Stimulated activated naive CD4-positive, alpha-beta T cell (primary cell): ENCODE measurements around the gene PIGZ.

ENCODE experiments used
- DNase-seq, 6 experiments: peaks; one replicate each; lab custom pipeline; 2025; lab: John Stamatoyannopoulos, UW

The PIGZ gene

DNA sequence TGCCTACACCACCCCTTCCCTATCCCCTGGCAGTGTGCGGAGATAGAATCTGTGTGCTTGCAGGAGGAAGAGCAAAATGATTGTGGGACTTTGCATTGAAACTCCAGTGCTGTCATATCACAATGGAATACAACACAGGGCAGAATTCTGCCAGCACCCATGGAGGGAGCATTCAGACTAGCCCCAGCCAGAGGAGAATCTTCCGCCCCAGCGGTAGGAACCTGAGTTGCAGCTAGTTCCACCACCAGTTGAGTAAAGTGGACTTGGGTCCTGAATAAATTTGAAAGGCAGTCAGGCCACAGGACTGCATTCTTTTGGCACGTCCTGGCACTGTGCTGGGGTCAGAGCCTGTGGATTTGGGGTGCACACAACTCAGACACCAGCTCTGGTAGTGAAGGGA is 53.8 kb downstream of the PIGZ start:
- no peak for DNase-seq

DNA sequence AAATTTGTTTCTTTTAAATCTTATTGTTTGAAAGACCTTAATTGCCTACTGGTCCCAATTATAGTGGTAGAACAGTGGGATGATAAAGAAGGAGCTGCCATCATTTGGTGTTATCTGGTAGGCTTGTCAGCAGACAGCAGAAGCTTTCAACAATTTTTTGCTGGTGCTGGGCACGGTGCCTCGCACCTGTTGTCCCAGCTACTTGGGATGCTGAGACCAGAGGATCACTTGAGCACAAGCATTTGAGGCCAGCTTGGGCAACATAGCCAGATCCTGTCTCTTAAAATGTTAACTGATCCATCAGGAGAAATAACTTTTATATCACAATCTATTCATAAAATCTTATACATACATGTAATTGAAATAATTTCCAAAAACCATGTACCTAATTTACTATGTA is 64.9 kb downstream of the PIGZ start:
- DNase-seq = no peak

DNA sequence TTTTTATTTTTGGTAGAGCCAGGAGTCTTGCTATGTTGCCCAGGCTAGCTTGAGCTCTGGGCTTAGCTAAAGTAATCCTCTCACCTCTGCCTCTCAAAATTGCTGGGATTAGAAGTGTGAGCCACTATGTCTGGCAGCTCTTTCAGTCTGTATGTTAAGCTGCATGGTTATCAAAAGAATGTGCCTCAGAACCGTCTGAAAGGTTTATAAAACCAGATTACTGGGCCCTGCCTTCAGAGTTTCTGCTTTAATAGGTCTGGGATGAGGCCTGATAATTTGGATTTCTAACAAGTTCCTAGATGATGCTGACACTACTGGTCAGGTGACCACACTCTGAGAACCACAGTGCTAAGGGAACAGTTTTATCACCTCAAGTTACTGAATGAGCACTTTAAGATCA is 66.3 kb downstream of the PIGZ start:
- DNase-seq = no peak

DNA sequence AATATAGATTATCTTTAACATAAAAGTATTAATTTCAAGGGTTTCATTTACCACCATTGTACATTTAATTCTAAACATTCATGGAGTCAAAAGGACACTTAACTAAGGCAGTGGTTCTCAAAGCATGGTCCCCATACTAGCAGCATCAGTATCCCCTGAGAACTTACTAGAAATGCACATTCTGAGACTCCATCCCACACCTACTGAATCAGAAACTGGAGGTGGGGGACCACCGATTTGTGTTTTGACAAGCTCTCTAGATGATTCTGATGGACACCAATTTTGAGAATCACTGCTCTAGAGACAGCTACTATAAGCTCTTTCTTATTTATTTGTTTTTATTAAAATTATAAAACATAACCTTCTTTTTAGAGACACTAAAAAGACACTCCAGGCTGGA is 66.9 kb downstream of the PIGZ start:
- no peak for DNase-seq
